ENCODE measurements around the gene FA2H. TPM values are rescaled to one million over a fixed set of nuclear protein-coding genes. Genes with fewer than 3 reads are reported as not detected.

FA2H gene
- total and polyA plus RNA-seq, 2 of the 13 experiments (the other 11 are each of a cell fraction or from before 2014, with no cell fraction given): 0.20 TPM; not detected in 1

- TF ChIP-seq HMGXB4 (CRISPR knock-in tag; IDR thresholded peaks at IDR 0.05; ENCODE audit: borderline replicate concordance in 1 of 2, low read depth in 1 of 2) (peak; percentile 77 to 80; a peak in 3 of 4 replicates), ZNF850 (CRISPR knock-in tag; conservative IDR thresholded peaks at IDR 0.05) (no peak), SALL1 (CRISPR knock-in tag; IDR thresholded peaks at IDR 0.05) (peak; percentile 73), CHD4 (IDR thresholded peaks at IDR 0.05; ENCODE audit: borderline replicate concordance, low read length) (no peak), ZNF33A (CRISPR knock-in tag; IDR thresholded peaks at IDR 0.05; ENCODE audit: borderline replicate concordance) (no peak), ZFP62 (CRISPR knock-in tag; IDR thresholded peaks at IDR 0.05) (0 out of 2 replicates have a peak, but pooled peaks have one; percentile 17), REPIN1 (CRISPR knock-in tag; IDR thresholded peaks at IDR 0.05; ENCODE audit: borderline replicate concordance, low read depth) (no peak), IRF9 (CRISPR knock-in tag; IDR thresholded peaks at IDR 0.05; ENCODE audit: borderline replicate concordance) (peak; percentile 87; the same call in 1 of the 2 replicates), ESRRA (CRISPR knock-in tag; IDR thresholded peaks at IDR 0.05; ENCODE audit: low read depth) (no peak), ZBTB7B (CRISPR knock-in tag; IDR thresholded peaks at IDR 0.05) (peak; percentile 55; the same call in 1 of the 2 replicates), LCORL (IDR thresholded peaks at IDR 0.05) (no peak), LCORL (CRISPR knock-in tag; IDR thresholded peaks at IDR 0.05) (no peak), HNRNPLL (IDR thresholded peaks at IDR 0.05; ENCODE audit: low read depth, low read length, poor library complexity, severe bottlenecking) (peak; percentile 87), ZNF670 (CRISPR knock-in tag; IDR thresholded peaks at IDR 0.05; ENCODE audit: borderline replicate concordance) (no peak), HNRNPK (IDR thresholded peaks at IDR 0.05; ENCODE audit: low read depth, low read length, poor library complexity, severe bottlenecking) (peak; percentile 57), PATZ1 (CRISPR knock-in tag; IDR thresholded peaks at IDR 0.05) (peak; percentile 93), HDAC2 (CRISPR knock-in tag; IDR thresholded peaks at IDR 0.05) (no peak)
- TF ChIP-seq, protein P1, sequence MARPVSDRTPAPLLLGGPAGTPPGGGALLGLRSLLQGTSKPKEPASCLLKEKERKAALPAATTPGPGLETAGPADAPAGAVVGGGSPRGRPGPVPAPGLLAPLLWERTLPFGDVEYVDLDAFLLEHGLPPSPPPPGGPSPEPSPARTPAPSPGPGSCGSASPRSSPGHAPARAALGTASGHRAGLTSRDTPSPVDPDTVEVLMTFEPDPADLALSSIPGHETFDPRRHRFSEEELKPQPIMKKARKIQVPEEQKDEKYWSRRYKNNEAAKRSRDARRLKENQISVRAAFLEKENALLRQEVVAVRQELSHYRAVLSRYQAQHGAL (CRISPR knock-in tag; IDR thresholded peaks at IDR 0.05; ENCODE audit: not compliant biosample characterization): no peak
- TF ChIP-seq, protein P2, sequence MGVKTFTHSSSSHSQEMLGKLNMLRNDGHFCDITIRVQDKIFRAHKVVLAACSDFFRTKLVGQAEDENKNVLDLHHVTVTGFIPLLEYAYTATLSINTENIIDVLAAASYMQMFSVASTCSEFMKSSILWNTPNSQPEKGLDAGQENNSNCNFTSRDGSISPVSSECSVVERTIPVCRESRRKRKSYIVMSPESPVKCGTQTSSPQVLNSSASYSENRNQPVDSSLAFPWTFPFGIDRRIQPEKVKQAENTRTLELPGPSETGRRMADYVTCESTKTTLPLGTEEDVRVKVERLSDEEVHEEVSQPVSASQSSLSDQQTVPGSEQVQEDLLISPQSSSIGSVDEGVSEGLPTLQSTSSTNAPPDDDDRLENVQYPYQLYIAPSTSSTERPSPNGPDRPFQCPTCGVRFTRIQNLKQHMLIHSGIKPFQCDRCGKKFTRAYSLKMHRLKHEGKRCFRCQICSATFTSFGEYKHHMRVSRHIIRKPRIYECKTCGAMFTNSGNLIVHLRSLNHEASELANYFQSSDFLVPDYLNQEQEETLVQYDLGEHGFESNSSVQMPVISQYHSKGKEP (CRISPR knock-in tag; IDR thresholded peaks at IDR 0.05): peak; percentile 16; the same call in 1 of the 2 replicates
Measured at GRCh38 chr16:74774223-74775139, at the start of gene FA2H (continued).
